Neural cell (in vitro differentiated cells): Measurements from ENCODE around the gene PDGFB.

Source experiments
- CTCF ChIP-seq: fragments of 450-650 bp; IDR thresholded peaks from 2 replicates; pipeline ENCODE4 v1.5.1; 2014; ENCODE audit warnings: antibody characterized with exemption, mild to moderate bottlenecking, moderate library complexity; ENCODE audit not compliant: poor library complexity, severe bottlenecking
- EP300 ChIP-seq: fragments of 450-650 bp; conservative IDR thresholded peaks from 2 replicates; pipeline ENCODE4 v1.6.1; 2014; ENCODE audit warnings: antibody characterized with exemption, mild to moderate bottlenecking, moderate library complexity; ENCODE audit not compliant: poor library complexity, severe bottlenecking
- EZH2 ChIP-seq: fragments of 200-600, 300-800 bp; shearing (Covaris generic), sonication (generic); IDR thresholded peaks from 2 replicates; pipeline ENCODE4 v1.6.1; 2014; ENCODE audit warnings: antibody characterized with exemption, low read length, borderline replicate concordance, mild to moderate bottlenecking; ENCODE audit not compliant: insufficient read depth, poor library complexity, severe bottlenecking
- MXI1 ChIP-seq: fragments of 450-650 bp; conservative IDR thresholded peaks from 2 replicates; pipeline ENCODE4 v1.6.1; 2014; ENCODE audit warnings: antibody characterized with exemption, mild to moderate bottlenecking; ENCODE audit not compliant: poor library complexity, severe bottlenecking
- POLR2AphosphoS5 ChIP-seq: IDR thresholded peaks from 2 replicates; pipeline ENCODE4 v1.6.1; 2012
- RAD21 ChIP-seq: fragments of 450-650 bp; conservative IDR thresholded peaks from 2 replicates; pipeline ENCODE4 v1.6.1; 2014; ENCODE audit warnings: antibody characterized with exemption, mild to moderate bottlenecking, moderate library complexity
- REST ChIP-seq: IDR thresholded peaks from 2 replicates; pipeline ENCODE4 v1.6.1; 2012; ENCODE audit warnings: borderline replicate concordance
- SMC3 ChIP-seq: fragments of 450-650 bp; conservative IDR thresholded peaks from 2 replicates; pipeline ENCODE4 v1.6.1; 2014; ENCODE audit warnings: antibody characterized with exemption, mild to moderate bottlenecking, moderate library complexity; ENCODE audit not compliant: poor library complexity
- TAF1 ChIP-seq: IDR thresholded peaks from 2 replicates; pipeline ENCODE4 v1.6.1; 2012; ENCODE audit warnings: low read depth

GRCh38 chr22:39284983-39285382 is 40.2 kb upstream of the PDGFB start:
- no peak for TF ChIP-seq POLR2AphosphoS5
- TF ChIP-seq TAF1 = no peak
- no peak for TF ChIP-seq EZH2
- TF ChIP-seq CTCF = no peak
- no peak for TF ChIP-seq SMC3
- TF ChIP-seq REST = no peak
- no peak for TF ChIP-seq EP300
- TF ChIP-seq RAD21 = no peak
- TF ChIP-seq MXI1 = no peak
